PC-9 (cell line): ENCODE data around the gene ATXN7L2. TPM values are rescaled to one million over a fixed set of nuclear protein-coding genes. Genes with fewer than 3 reads are reported as not detected.

Experiments used
- BruUV-seq: library from RNA; stranded (reverse); fragments of 400-500 nt; replicated peaks from 2 replicates; lab custom pipeline; 2021; lab: Mats Ljungman, UMichigan
- CTCF ChIA-PET: fragments of 300-600 bp; sonication (Branson Sonifier 250); formaldehyde crosslinking; loops from one replicate; lab custom pipeline; 2022; ENCODE audit warnings: antibody characterized with exemption; lab: Charles Lee
- POLR2A ChIA-PET: fragments of 300-600 bp; sonication (Branson Sonifier 250); formaldehyde crosslinking; loops from one replicate; lab custom pipeline; 2022; ENCODE audit warnings: antibody characterized with exemption; ENCODE audit not compliant: unreplicated experiment; lab: Charles Lee
- DNase-seq, 2 experiments: peaks; one replicate each; pipeline versions ENCODE4 v3.0.0 to v3.0.0-alpha.2; 2015 to 2022; ENCODE audit warnings: mixed read lengths in 1 of 2
- H2AFZ ChIP-seq: fragments of 200-600 bp; sonication (generic); 2 replicates; pipeline ENCODE4 v1.8.1; 2017; ENCODE audit warnings: antibody characterized with exemption
- H3F3A ChIP-seq: fragments of 200-600 bp; sonication (generic); 2 replicates; pipeline ENCODE4 v1.8.1; 2017; ENCODE audit warnings: antibody characterized with exemption, mild to moderate bottlenecking, low read depth; ENCODE audit not compliant: insufficient read depth
- H3K27ac ChIP-seq: fragments of 200-600 bp; sonication (generic); 2 replicates; pipeline ENCODE4 v1.6.1; 2016; ENCODE audit warnings: mixed run types
- H3K27me3 ChIP-seq: fragments of 200-600 bp; sonication (generic); 2 replicates; pipeline ENCODE4 v1.6.1; 2016; ENCODE audit warnings: low read depth, mixed run types; ENCODE audit not compliant: insufficient read depth
- H3K36me3 ChIP-seq: fragments of 200-600 bp; sonication (generic); 2 replicates; pipeline ENCODE4 v1.6.1; 2016; ENCODE audit warnings: low read depth, mixed run types
- H3K4me1 ChIP-seq: fragments of 200-600 bp; sonication (generic); replicated peaks from 2 replicates; pipeline ENCODE4 v1.6.1; 2016; ENCODE audit warnings: mixed run types; ENCODE audit not compliant: insufficient read depth
- H3K4me2 ChIP-seq: fragments of 200-600 bp; sonication (generic); 2 replicates; pipeline ENCODE4 v1.6.1; 2017; ENCODE audit warnings: mixed run types
- H3K4me3 ChIP-seq: fragments of 200-600 bp; sonication (generic); 2 replicates; pipeline ENCODE4 v1.6.1; 2016; ENCODE audit warnings: mixed run types
- H3K79me2 ChIP-seq: fragments of 200-600 bp; sonication (generic); 2 replicates; pipeline ENCODE4 v1.6.1; 2017; ENCODE audit warnings: low read depth, mixed run types
- H3K9me2 ChIP-seq: fragments of 200-600 bp; sonication (generic); 2 replicates; pipeline ENCODE4 v1.8.1; 2017; ENCODE audit warnings: mild to moderate bottlenecking; ENCODE audit not compliant: insufficient read depth
- H3K9me3 ChIP-seq: fragments of 200-600 bp; sonication (generic); 2 replicates; pipeline ENCODE4 v1.8.1; 2016; ENCODE audit warnings: low read depth; ENCODE audit not compliant: insufficient read depth
- H4K20me1 ChIP-seq: fragments of 200-600 bp; sonication (generic); 2 replicates; pipeline ENCODE4 v1.8.1; 2017; ENCODE audit not compliant: insufficient read depth
- CTCF ChIP-seq: fragments of 200-600 bp; sonication (generic); conservative IDR thresholded peaks from 2 replicates; pipeline ENCODE4 v1.6.1; 2017; ENCODE audit warnings: mixed run types, antibody characterized with exemption, mild to moderate bottlenecking, moderate library complexity
- EZH2 ChIP-seq: fragments of 200-600 bp; sonication (generic); IDR thresholded peaks from 2 replicates; pipeline ENCODE4 v1.8.0; 2017; ENCODE audit warnings: antibody characterized with exemption, low read depth
- intact Hi-C: fragments of 100-400 bp; cut with micrococcal nuclease; formaldehyde crosslinking; loops from one replicate; pipeline ENCODE4 v1.10.0; 2022; ENCODE audit not compliant: unreplicated experiment
- total RNA-seq: library from RNA; stranded (reverse); gene quantifications from 2 replicates; pipeline ENCODE4 v1.2.3, GENCODE V29; 2021

ATXN7L2 gene
- total RNA-seq, 1 experiment from 2014 or later = 4.7 TPM

GRCh38 chr1:109447524-109447923, 36.2 kb upstream of the ATXN7L2 start:
- Histone ChIP-seq H3K36me3 (no peaks in the 10 kb centered on the region), H3K79me2 (no peaks in the 10 kb centered on the region), H3K4me3 (no peak overlapping the region), H3F3A (no peaks in the 10 kb centered on the region), H3K27ac (no peak overlapping the region), H3K4me1 (no peaks in the 10 kb centered on the region), H3K27me3 (peaks cover 41% of the 10 kb centered on the region), H3K9me2 (no peaks in the 10 kb centered on the region), H3K4me2 (no peak overlapping the region), H2AFZ (no peak overlapping the region), H3K9me3 (peaks cover 13% of the 10 kb centered on the region; the same call in 1 of the 2 replicates), H4K20me1 (no peaks in the 10 kb centered on the region)
- ChIA-PET POLR2A (no interaction called here), CTCF (no interaction called here)
- no TSS peak for BruUV-seq
- DNase-seq = no peak
- intact Hi-C loops = no loop called here
- no peak for TF ChIP-seq EZH2
- no peak for TF ChIP-seq CTCF

GRCh38 chr1:109454497-109455133, 29.1 kb upstream of the ATXN7L2 start:
- H3K36me3 ChIP-seq = no peaks in the 10 kb centered on the region
- ChIA-PET CTCF (no interaction called here), POLR2A (no interaction called here)
- H3K27ac ChIP-seq = no peak overlapping the region
- intact Hi-C loops = no loop called here
- peaks cover 52% of the 10 kb centered on the region for H3K27me3 ChIP-seq
- DNase-seq = no peak
- no peaks in the 10 kb centered on the region; the same call in 1 of the 2 replicates for H4K20me1 ChIP-seq
- H3K9me2 ChIP-seq = no peaks in the 10 kb centered on the region
- TF ChIP-seq CTCF = no peak
- no peak for TF ChIP-seq EZH2
- no peak overlapping the region for H2AFZ ChIP-seq
- no peak overlapping the region for H3K4me2 ChIP-seq
- no peaks in the 10 kb centered on the region for H3K4me1 ChIP-seq
- BruUV-seq = no TSS peak
- H3K9me3 ChIP-seq = 0 out of 2 replicates have a peak, but pooled peaks cover 4% of the 10 kb centered on the region
- H3K79me2 ChIP-seq = no peaks in the 10 kb centered on the region
- H3K4me3 ChIP-seq = no peak overlapping the region
- H3F3A ChIP-seq = no peaks in the 10 kb centered on the region

GRCh38 chr1:109457819-109458218, 25.9 kb upstream of the ATXN7L2 start:
- intact Hi-C loops = no loop called here
- H3K36me3 ChIP-seq = no peaks in the 10 kb centered on the region
- H3F3A ChIP-seq = no peaks in the 10 kb centered on the region
- no peak overlapping the region for H3K27ac ChIP-seq
- no peak overlapping the region for H3K4me2 ChIP-seq
- DNase-seq = no peak
- no peaks in the 10 kb centered on the region for H3K4me1 ChIP-seq
- peaks cover 80% of the 10 kb centered on the region for H3K27me3 ChIP-seq
- TF ChIP-seq CTCF = no peak
- no peak for TF ChIP-seq EZH2
- BruUV-seq = no TSS peak
- POLR2A ChIA-PET = no interaction called here
- no peak overlapping the region for H2AFZ ChIP-seq
- no peaks in the 10 kb centered on the region; the same call in 1 of the 2 replicates for H4K20me1 ChIP-seq
- 0 out of 2 replicates have a peak, but pooled peaks cover 4% of the 10 kb centered on the region for H3K9me3 ChIP-seq
- H3K4me3 ChIP-seq = no peak overlapping the region
- CTCF ChIA-PET = interaction anchor here (0.7 kb wide), 1 partner anchor 41 kb away, joined by 5 read pairs; no protein-coding TSS in a partner anchor
- no peaks in the 10 kb centered on the region for H3K79me2 ChIP-seq
- H3K9me2 ChIP-seq = no peaks in the 10 kb centered on the region
